ENCODE measurements around the gene PCDHB2.
"Not testable (repeated sequence)": the region's sequence is repeated elsewhere in the genome, so short reads cannot be mapped to it uniquely, and the experiment has no call there.

The PCDHB2 gene

GRCh38 chr5:141137346-141137745, 42.9 kb downstream of the PCDHB2 start:
- not testable (repeated sequence) for DNase-seq
